HepG2 (cell line): ENCODE results near the gene SENP5. TPM values are rescaled to one million over a fixed set of nuclear protein-coding genes. Genes with fewer than 3 reads are reported as not detected.

ENCODE experiments used
- ATF1 ChIP-seq: IDR thresholded peaks from 2 replicates; pipeline ENCODE4 v1.6.1; 2016; ENCODE audit warnings: mild to moderate bottlenecking, control low read depth
- ELF4 ChIP-seq: sonication (generic); formaldehyde crosslinking; IDR thresholded peaks from 2 replicates; pipeline ENCODE4 v1.5.0; 2020; ENCODE audit warnings: missing genetic modification reagents, mild to moderate bottlenecking, moderate library complexity, borderline replicate concordance
- HNRNPL ChIP-seq: fragments of 200-400 bp; formaldehyde crosslinking; IDR thresholded peaks from 2 replicates; pipeline ENCODE4 v1.6.1; 2017; ENCODE audit warnings: mild to moderate bottlenecking, low read depth, low read length
- MED13 ChIP-seq: sonication (generic); formaldehyde crosslinking; IDR thresholded peaks from 2 replicates; pipeline ENCODE4 v1.5.0; 2020; ENCODE audit warnings: missing genetic modification reagents
- PBX2 ChIP-seq: IDR thresholded peaks from 2 replicates; pipeline ENCODE4 v1.6.1; 2016; ENCODE audit warnings: control low read depth
- ZBTB33 ChIP-seq: sonication (generic); formaldehyde crosslinking; IDR thresholded peaks from 2 replicates; pipeline ENCODE4 v1.4.0; 2020; ENCODE audit warnings: missing genetic modification reagents
- ZBTB42 ChIP-seq: sonication (generic); formaldehyde crosslinking; IDR thresholded peaks from 2 replicates; pipeline ENCODE4 v1.5.0; 2020; ENCODE audit warnings: mild to moderate bottlenecking, missing genetic modification reagents
- ZNF275 ChIP-seq: sonication (generic); formaldehyde crosslinking; IDR thresholded peaks from 2 replicates; pipeline ENCODE4 v1.8.0; 2022; ENCODE audit warnings: missing genetic modification reagents, mild to moderate bottlenecking, inconsistent platforms, borderline replicate concordance
- ZNF792 ChIP-seq: IDR thresholded peaks from 2 replicates; pipeline ENCODE4 v1.6.1; 2016
- ZNF839 ChIP-seq: sonication (generic); formaldehyde crosslinking; IDR thresholded peaks from 2 replicates; pipeline ENCODE4 v1.4.0; 2020; ENCODE audit warnings: missing genetic modification reagents, mild to moderate bottlenecking, borderline replicate concordance
- ZSCAN25 ChIP-seq: sonication (generic); formaldehyde crosslinking; IDR thresholded peaks from 2 replicates; pipeline ENCODE4 v1.8.0; 2022; ENCODE audit warnings: mild to moderate bottlenecking, missing genetic modification reagents
- polyA plus RNA-seq, 8 experiments: library from polyadenylated mRNA; depleted of rRNA in 3 of 8; stranded (reverse) in 7 of 8; unstranded in 1 of 8; fragments of >200 nt; fragmentation: Illumina TruSeq in 4 of 8; extraction: Trizol in 4 of 8; gene quantifications; 2 replicates each; pipeline versions ENCODE4 v1.2.1 to v1.2.3, GENCODE V29; 2011 to 2016; ENCODE audit warnings: low read depth in 4 of 8, missing spikeins in 1 of 8, mixed read lengths in 1 of 8; ENCODE audit not compliant: insufficient read depth in 1 of 8
- total RNA-seq, 5 experiments: library from RNA; depleted of rRNA; stranded (reverse); fragments of >200 nt; fragmentation: Illumina TruSeq; extraction: Trizol; gene quantifications; 2 replicates each; pipeline ENCODE4 v1.2.3, GENCODE V29; 2016; ENCODE audit warnings: low read depth in 1 of 5

Gene SENP5
- total and polyA plus RNA-seq, 2 of the 13 experiments (the other 11 are each of a cell fraction or from before 2014, with no cell fraction given), result 17.6 to 30.9 TPM

- TF ChIP-seq ZNF275 (CRISPR knock-in tag) (0 out of 2 replicates have a peak, but pooled peaks have one; percentile 63), MED13 (CRISPR knock-in tag) (no peak), ELF4 (CRISPR knock-in tag) (no peak), PBX2 (no peak), ZBTB33 (CRISPR knock-in tag) (peak; percentile 77), ZBTB42 (CRISPR knock-in tag) (no peak), ZNF839 (CRISPR knock-in tag) (no peak), ATF1 (CRISPR knock-in tag) (no peak), ZNF792 (no peak), HNRNPL (peak; percentile 63; the same call in 1 of the 2 replicates), ZSCAN25 (CRISPR knock-in tag) (peak; percentile 85)
These were observed 80.9 kb downstream of the SENP5 start (continued) for GRCh38 chr3:196948442-196949284.
